Mononuclear cell (primary cell): ENCODE data around the gene SHLD1. TPM values are rescaled to one million over a fixed set of nuclear protein-coding genes. Genes with fewer than 3 reads are reported as not detected.
"Not testable (repeated sequence)": the region's sequence is repeated elsewhere in the genome, so short reads cannot be mapped to it uniquely, and the experiment has no call there.

ENCODE experiments used
- H3K27me3 ChIP-seq: 2 replicates; pipeline ENCODE4 v1.6.0; 2011; ENCODE audit warnings: low read length, control low read depth; ENCODE audit not compliant: insufficient read depth
- H3K4me1 ChIP-seq: 2 replicates; pipeline ENCODE4 v1.5.1; 2011; ENCODE audit warnings: mild to moderate bottlenecking, low read length, control low read depth; ENCODE audit not compliant: insufficient read depth
- H3K4me3 ChIP-seq: 2 replicates; pipeline ENCODE4 v1.5.1; 2011; ENCODE audit warnings: mild to moderate bottlenecking, low read length, moderate library complexity
- H3K9me3 ChIP-seq: 2 replicates; pipeline ENCODE4 v1.5.1; 2011; ENCODE audit warnings: low read depth, mild to moderate bottlenecking, control low read depth, low read length
- total RNA-seq: library from RNA; depleted of rRNA; stranded (reverse); fragments of >200 nt; gene quantifications from one replicate; pipeline ENCODE4 v1.2.3, GENCODE V29; 2012

The SHLD1 gene
- total RNA-seq, 1 donor, result 1.8 TPM

DNA sequence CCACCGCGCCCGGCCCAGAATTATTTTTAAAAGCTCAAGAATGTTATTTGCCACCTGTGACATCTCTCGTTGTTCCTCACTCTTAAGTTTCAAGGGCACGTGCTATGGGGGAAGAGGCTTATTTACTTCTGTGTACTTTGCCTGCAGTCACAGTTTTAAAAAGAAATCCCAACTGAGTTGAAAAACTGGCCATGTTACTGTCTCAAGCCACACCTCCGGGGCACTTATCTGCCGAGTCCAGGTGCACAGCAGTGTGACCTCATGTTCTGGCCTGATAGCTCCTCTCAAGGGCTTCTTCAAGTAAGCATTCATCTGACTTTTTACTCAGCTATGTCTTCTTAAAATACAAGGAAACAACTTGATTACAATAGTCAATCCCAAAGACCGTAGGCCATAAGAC is 34.5 kb downstream of the SHLD1 start:
- Histone ChIP-seq H3K4me1 (peaks cover under 1% of the 10 kb centered on the region), H3K27me3 (no peaks in the 10 kb centered on the region), H3K4me3 (no peak overlapping the region), H3K9me3 (no peaks in the 10 kb centered on the region)

DNA sequence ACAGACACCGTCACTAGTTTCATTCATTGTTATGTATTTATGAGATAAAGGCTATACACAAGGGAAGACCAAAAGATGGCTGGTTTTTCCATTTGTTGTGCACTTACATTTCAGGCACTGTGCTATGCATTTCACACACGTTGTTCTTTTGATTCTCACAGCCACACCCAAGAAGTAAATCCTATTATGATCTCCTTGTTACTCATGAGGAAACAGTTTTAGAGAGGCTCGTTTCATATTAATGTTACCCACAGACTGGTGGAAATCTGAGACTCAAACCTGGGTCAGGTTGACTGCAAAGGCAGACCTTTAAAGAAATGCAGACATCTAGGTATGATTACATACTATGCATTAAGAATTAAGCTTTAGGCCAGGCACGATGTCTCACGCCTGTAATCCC is 34.9 kb downstream of the SHLD1 start:
- Histone ChIP-seq H3K9me3 (no peaks in the 10 kb centered on the region), H3K4me3 (no peak overlapping the region), H3K4me1 (peaks cover 4% of the 10 kb centered on the region)

DNA sequence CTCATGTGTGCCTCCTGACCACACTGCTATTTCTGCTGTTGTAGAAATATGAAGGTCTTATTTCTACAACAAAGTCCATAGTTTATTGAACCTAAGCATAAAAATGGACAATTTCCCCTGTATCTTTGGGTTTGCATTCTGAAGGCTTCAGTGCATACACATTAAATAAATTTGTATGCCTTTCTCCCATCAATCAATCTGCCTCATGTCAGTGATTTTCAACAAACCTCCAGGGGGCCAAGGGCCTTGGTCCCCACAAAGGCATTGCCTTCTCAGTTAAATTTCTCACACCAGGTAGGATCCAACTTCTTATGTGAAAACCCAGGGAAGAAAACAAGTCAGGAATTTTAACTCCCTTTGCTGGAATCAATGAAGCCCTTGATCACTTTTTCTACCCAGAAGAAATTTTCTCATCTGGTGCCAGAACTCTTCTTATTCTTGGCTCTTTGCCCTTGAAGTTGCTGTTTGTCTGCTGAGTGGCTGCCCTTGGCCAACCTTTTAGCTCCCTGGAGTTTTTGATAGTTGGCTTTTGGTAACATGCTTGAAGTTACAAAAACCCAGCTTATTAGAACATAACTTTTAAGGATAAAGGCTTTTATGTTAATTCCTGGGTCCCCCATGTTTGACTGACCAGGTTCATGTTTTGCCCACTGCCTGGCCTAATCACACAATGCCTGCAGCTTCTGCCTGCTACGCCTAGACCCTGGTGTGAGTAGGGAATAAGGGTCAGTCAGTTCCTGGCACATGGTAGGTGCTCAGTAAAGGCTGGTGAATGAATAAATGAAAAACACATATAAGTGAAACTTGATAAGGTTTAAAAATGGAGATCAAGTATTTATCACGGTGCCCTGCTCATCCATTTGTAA is 37.0 kb downstream of the SHLD1 start:
- Histone ChIP-seq H3K4me1 (peaks cover 4% of the 10 kb centered on the region), H3K4me3 (no peak overlapping the region), H3K9me3 (no peaks in the 10 kb centered on the region), H3K27me3 (no peaks in the 10 kb centered on the region)

More for the DNA sequence above, 34.9 kb downstream of the SHLD1 start:
- H3K27me3 ChIP-seq, result no peaks in the 10 kb centered on the region

DNA sequence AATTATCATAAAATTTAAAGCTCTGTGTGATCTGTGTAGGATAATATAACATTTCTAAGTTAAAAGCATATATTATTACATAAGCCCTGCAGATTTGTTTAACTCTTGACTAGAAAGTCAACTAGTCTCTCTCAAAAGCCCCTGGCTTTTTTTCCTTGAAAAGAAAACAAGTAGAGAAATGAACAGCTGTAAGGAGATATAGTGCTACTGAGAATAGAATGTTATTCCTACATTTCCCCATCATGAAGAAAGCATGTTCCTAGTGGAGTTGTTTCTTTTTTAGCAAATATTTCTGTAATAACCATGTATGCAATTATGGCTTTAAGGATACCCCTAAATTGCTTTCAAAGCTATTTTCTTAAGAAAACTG is 37.6 kb downstream of the SHLD1 start:
- H3K4me1 ChIP-seq, result peaks cover 4% of the 10 kb centered on the region
- no peak overlapping the region for H3K4me3 ChIP-seq
- no peaks in the 10 kb centered on the region for H3K9me3 ChIP-seq
- no peaks in the 10 kb centered on the region for H3K27me3 ChIP-seq

DNA sequence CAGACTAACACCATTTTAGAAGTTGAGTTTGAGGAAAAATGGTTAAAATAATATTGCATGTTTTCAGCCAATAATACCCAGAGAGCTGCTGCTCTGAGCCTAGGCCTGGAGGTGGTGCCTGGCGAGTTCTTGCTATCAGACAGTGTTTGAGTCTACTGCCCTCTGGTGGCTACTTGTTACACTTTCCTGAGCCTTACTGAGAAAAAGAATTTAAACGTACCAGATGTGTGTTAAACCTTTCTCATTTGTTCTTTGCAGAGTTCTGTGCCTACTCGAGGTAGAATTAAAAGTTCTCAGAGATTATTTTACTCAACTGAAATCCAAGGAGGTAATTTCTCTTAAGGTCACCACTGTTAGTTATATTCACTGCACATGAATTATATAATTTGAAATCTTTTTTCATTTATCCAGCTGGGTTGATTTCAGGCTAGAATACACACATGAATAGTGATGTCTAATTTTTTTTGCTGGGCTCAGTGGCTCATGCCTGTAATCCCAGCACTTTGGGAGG is 38.2 kb downstream of the SHLD1 start:
- H3K27me3 ChIP-seq, result no peaks in the 10 kb centered on the region
- H3K9me3 ChIP-seq, result no peaks in the 10 kb centered on the region
- no peak overlapping the region for H3K4me3 ChIP-seq
- H3K4me1 ChIP-seq, result peaks cover 4% of the 10 kb centered on the region

DNA sequence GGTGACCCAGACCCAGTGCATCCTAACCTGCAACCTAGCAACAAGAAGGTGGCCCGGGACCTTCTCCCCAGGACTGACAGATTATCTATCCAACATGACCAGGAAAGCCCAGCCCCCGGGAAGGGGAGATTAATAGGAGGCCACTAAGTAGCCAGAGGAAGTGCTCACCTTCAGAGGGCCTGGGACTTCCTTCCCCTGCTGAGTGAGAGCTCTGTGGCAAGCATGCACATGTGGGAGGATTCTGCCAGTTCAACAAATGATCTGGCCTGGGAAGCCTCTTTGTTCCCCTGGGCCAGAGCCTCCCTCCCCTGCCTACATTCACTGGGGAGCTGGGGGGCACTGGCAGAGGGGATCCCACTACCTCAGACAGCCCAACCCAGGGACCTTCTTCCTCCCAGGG is 39.6 kb downstream of the SHLD1 start:
- Histone ChIP-seq H3K9me3 (no peaks in the 10 kb centered on the region), H3K4me3 (no peak overlapping the region), H3K27me3 (no peaks in the 10 kb centered on the region), H3K4me1 (peaks cover 4% of the 10 kb centered on the region)

DNA sequence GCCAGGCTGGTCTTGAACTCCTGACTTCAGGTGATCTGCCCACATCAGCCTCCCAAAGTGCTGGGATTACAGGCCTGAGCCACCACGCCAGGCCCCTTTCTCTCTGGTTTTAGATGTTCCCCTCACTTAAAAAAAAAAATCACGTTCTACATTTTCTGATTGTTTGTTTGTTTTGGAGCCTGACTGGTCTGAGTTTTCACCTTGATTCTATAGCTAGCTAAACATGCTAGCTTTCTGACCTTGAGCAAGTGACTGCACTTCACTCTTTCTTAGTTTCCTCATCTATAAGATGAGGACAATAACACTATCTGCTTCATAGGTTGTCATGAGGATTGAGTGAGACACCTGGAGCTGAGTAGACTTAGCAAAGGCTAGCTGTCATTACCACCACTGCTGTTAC is 43.7 kb downstream of the SHLD1 start:
- Histone ChIP-seq H3K27me3 (no peaks in the 10 kb centered on the region), H3K9me3 (no peaks in the 10 kb centered on the region), H3K4me3 (no peak overlapping the region), H3K4me1 (peaks cover 17% of the 10 kb centered on the region)

DNA sequence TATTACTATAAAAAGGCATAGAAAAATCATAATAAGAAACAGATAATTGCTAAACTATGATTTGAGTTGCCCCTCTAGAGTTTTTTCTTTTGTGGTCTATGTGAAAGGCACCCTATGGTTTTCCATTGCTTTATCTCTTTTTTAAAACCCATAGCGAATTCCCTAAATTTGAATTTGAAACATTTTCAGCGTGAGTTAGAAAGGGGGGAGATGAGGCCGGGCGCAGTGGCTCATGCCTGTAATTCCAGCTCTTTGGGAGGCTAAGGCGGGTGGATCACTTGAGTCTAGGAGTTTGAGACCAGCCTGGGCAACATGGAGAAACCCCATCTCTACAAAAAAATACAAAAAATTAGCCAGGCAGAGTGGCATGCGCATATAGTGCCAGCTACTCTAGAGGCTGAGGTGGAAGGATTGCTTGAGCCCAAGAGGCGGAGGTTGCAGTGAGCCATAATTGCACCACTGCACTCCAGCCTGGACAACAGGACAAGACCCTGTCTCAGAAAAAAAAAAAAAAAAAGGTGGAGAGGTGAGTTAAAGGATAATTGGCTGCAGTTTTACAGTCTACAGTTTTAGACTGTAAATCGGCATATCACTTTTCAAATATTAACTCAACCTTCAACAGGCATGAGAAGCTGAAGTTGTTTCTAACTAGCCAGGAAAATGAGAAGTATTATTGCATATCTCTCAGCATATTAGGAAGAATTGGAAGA is 46.3 kb downstream of the SHLD1 start:
- H3K9me3 ChIP-seq, result no peaks in the 10 kb centered on the region
- no peaks in the 10 kb centered on the region for H3K27me3 ChIP-seq
- peaks cover 12% of the 10 kb centered on the region for H3K4me1 ChIP-seq
- H3K4me3 ChIP-seq, result no peak overlapping the region

DNA sequence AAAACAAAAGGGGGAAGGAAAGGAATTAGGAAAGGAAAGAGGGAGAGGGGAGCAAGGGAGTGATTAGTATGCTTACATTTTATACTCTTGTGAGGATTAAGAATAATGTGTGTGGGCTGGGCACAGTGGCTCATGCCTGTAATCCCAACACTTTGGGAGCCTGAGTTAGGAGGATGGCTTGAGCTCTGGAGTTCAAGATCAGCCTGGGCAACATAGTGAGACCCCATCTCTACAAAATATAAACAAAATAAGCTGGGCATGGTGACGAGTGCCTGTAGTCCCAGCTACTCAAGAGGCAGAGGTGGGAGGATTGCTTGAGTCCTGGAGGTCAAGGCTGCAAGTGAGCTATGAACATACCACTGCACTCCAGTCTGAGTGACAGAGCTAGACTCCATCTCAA is 47.0 kb downstream of the SHLD1 start:
- no peak overlapping the region for H3K4me3 ChIP-seq
- no peaks in the 10 kb centered on the region for H3K27me3 ChIP-seq
- peaks cover 12% of the 10 kb centered on the region for H3K4me1 ChIP-seq
- H3K9me3 ChIP-seq, result no peaks in the 10 kb centered on the region

DNA sequence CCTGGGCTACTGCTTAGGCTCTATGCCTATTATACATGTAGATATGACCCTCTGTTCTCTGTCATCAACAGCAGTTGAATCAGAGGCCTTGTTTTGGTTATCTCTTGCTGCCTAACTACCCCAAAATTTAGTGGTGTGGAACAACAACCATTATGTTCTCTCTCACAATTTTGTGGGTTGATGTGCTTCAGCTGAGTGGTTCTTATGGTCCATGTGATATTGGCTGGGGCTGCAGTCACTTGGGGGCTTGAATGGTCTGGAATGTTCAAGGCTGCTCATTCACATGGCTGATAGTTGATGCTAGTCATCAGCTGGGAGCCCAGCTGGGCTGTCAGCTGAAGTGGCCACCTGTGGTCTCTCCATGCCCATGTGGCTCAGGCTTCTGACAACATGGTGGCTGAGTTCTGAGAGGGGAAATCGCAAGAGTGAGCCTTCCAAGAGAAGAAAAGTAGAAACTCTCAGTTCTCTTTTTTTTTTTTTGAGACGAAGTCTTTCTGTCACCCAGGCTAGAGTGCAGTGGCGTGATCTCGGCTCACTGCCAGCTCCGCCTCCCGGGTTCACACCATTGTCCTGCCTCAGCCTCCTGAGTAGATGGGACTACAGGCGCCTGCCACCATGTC is 47.8 kb downstream of the SHLD1 start:
- Histone ChIP-seq H3K9me3 (no peaks in the 10 kb centered on the region), H3K4me3 (no peak overlapping the region), H3K27me3 (no peaks in the 10 kb centered on the region), H3K4me1 (peaks cover 12% of the 10 kb centered on the region)

DNA sequence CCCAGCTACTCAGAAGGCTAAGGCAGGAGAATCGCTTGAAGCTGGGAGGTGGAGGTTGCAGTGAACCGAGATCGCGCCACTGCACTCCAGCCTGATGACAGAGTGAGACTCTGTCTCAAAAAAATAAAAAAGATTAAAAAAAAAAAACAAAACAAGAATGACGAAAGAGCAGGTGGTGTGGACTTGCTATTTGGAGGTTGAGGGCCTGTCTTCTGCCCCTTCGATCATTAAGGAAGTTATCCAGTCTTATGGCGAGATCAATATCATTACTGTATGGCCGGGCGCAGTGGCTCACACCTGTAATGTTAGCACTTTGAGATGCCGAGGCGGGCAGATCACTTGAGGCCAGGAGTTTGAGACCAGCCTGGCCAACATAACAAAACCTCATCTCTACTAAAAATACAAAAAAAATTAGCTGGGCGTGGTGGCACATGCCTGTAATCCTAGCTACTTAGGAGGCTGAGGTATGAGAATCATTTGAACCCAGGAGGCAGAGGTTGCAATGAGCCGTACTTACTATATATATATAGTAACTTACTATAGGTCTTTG is 53.6 kb downstream of the SHLD1 start:
- not testable (repeated sequence) for H3K9me3 ChIP-seq, H3K27me3 ChIP-seq, H3K4me3 ChIP-seq
- peaks cover 36% of the 10 kb centered on the region for H3K4me1 ChIP-seq

DNA sequence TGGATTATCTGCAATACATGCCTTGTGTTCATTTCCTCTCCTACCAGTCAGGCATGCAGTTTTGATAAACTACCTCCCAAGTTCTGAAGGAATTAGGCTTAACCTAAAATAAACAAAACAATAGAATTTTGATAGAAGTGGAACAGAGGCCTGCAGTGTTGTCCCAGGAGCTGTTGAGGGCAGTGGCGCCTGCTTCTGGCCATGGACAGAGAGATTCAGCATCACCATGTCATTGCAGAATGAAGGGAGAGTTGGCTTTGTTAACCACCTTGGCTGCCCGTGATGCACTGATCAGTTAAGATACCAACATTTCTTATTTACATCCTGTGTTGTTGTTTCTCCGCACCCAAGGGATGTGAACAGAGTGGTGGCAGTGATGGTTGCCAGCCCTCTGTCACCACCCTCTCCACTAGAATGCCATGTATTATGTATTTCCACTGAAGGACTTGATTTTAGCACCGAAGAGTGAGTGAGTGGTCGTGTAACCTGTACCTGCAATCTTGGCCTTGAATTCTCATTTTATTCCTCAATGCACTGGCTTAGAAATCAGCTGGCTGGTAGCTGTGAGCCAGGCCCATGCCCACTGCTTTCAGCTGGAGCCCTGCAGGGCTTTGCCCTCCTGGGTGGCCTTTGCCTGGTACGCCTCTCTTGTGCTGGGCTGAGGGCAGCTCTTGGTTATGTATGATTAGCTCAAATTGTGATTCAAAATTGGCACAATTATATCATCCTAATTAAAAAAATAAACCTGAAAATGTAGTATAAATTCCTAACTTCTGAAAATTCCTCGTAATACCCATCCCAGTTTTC is 56.5 kb downstream of the SHLD1 start:
- peaks cover 36% of the 10 kb centered on the region for H3K4me1 ChIP-seq
- no peaks in the 10 kb centered on the region for H3K9me3 ChIP-seq
- H3K4me3 ChIP-seq, result no peak overlapping the region
- H3K27me3 ChIP-seq, result no peaks in the 10 kb centered on the region

DNA sequence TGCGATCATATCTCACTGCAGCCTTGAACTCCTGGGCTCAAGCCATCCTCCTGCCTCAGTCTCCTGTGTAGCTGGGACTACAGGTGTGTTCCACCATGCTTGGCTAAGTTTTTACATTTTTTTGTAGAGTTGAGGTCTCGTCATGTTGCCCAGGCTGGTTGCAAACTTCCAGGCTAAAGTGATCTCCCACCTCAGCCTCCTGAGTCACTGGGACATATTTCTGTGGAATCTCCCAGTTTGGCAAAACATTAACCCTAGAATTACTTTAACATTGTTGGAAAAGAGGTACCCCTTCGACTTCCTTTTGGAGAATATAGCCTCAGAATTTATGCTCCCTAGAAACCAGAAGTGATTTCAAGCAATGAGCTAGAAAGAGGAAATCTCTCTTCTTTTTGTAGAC is 57.2 kb downstream of the SHLD1 start:
- H3K4me3 ChIP-seq, result no peak overlapping the region
- H3K27me3 ChIP-seq, result no peaks in the 10 kb centered on the region
- no peaks in the 10 kb centered on the region for H3K9me3 ChIP-seq
- peaks cover 36% of the 10 kb centered on the region for H3K4me1 ChIP-seq

DNA sequence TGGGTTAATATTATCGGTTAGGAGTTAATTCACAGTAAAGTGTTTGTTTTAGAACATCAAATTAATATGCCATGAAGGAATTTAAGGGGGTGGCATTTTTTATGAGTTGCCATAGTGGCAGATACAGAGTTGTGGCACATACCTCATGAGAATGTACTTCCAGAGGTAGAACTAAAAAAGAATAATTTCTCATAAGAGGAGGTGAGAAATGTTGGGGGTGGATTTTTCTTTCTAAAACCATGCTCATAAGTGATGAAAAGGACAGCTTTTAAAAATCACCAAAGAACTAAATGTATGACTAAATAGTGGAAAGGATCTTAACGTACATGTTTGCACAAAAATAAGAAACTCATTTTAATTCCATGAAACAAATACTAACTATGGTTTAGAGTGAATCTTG is 58.7 kb downstream of the SHLD1 start:
- Histone ChIP-seq H3K9me3 (no peaks in the 10 kb centered on the region), H3K27me3 (no peaks in the 10 kb centered on the region), H3K4me1 (peaks cover 26% of the 10 kb centered on the region), H3K4me3 (no peak overlapping the region)
